Measurements from ENCODE around the gene CADM3. TPM values are rescaled to one million over a fixed set of nuclear protein-coding genes. Genes with fewer than 3 reads are reported as not detected.

Gene CADM3
- total and polyA plus RNA-seq, 2 donors (not counting 3 experiments of a cell fraction or from before 2014, with no cell fraction given), result 2.7 to 6.0 TPM

DNA sequence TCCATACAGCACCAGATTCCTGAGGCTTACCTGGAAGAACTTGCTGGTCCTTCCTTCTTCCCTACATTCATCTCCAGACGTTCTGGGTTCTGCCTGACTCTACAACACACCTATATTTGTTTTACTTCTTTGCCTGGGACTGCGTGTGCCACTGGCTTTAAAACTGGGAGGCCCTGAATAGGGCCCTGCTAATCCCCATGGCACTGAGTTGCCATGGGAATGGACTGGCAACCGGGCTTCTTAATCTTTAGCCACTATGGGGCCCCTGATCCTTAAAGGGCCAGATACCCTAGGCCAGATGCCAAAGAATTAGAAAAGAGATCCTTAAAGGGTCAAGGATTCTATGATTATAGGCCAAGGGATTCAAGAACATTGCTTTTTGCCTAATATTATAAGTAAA is 24.4 kb upstream of the CADM3 start:
- DNase-seq (ENCODE audit: low read depth, low spot score), result no peak
- no peaks in the 10 kb centered on the region for H3K36me3 ChIP-seq (ENCODE audit: control insufficient read depth in 2 of 2, extremely low read depth in 1 of 2, insufficient read depth in 2 of 2, low read length in 2 of 2)
- peaks cover 3% of the 10 kb centered on the region for H3K4me1 ChIP-seq (ENCODE audit: control insufficient read depth, extremely low read depth, insufficient read depth, low read length)
- peaks cover 4 to 18% of the 10 kb centered on the region in 2 experiments for H3K27me3 ChIP-seq (ENCODE audit: control insufficient read depth in 2 of 2, insufficient read depth in 2 of 2, low read length in 2 of 2)
- no peak overlapping the region for H3K4me3 ChIP-seq (replicated peaks in 1 of 3; ENCODE audit: insufficient read depth in 1 of 3, low read depth in 1 of 3, low read length in 3 of 3)
- H3K9me1 ChIP-seq (replicated peaks; ENCODE audit: control insufficient read depth, extremely low read depth, insufficient read depth, low read length), result no peaks in the 10 kb centered on the region
- no peak overlapping the region for H3K4me2 ChIP-seq (ENCODE audit: insufficient read depth, low read length)
- CTCF ChIA-PET, result interaction anchor here (1.5 kb wide), 1 partner anchor 643 kb away, joined by 3 read pairs; no protein-coding TSS in a partner anchor
- no peaks in the 10 kb centered on the region for H3K79me2 ChIP-seq (ENCODE audit: control insufficient read depth, insufficient read depth, low read length)
- no peak overlapping the region for H3K27ac ChIP-seq (ENCODE audit: insufficient read depth, low read depth, low read length)
- H3K9ac ChIP-seq (replicated peaks; ENCODE audit: extremely low read depth, insufficient read depth, low read length), result no peak overlapping the region
- no TSS peak for BruUV-seq (replicated peaks)
- TF ChIP-seq EZH2 (IDR thresholded peaks at IDR 0.05; ENCODE audit: borderline replicate concordance, low read depth, low read length, severe bottlenecking), result no peak
- no peak for TF ChIP-seq GATA2 (IDR thresholded peaks at IDR 0.05; ENCODE audit: insufficient read depth, insufficient read length, low read depth, low read length)
- TF ChIP-seq MYC (IDR thresholded peaks at IDR 0.05; ENCODE audit: low read depth, low read length), result no peak
- TF ChIP-seq POLR2AphosphoS5 (IDR thresholded peaks at IDR 0.05; ENCODE audit: insufficient read depth, low read depth, low read length), result no peak
- TF ChIP-seq, protein P1, sequence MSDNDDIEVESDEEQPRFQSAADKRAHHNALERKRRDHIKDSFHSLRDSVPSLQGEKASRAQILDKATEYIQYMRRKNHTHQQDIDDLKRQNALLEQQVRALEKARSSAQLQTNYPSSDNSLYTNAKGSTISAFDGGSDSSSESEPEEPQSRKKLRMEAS (IDR thresholded peaks at IDR 0.05; ENCODE audit: insufficient read depth, insufficient read length), result no peak
- TF ChIP-seq POLR2A (IDR thresholded peaks at IDR 0.05; ENCODE audit: low read depth, low read length), result no peak
- no peak for TF ChIP-seq FOS (IDR thresholded peaks at IDR 0.05; ENCODE audit: borderline replicate concordance, insufficient read depth, low read length)
- TF ChIP-seq JUN (IDR thresholded peaks at IDR 0.05; ENCODE audit: borderline replicate concordance, insufficient read depth, insufficient read length, low read depth), result no peak
- TF ChIP-seq, protein P2, sequence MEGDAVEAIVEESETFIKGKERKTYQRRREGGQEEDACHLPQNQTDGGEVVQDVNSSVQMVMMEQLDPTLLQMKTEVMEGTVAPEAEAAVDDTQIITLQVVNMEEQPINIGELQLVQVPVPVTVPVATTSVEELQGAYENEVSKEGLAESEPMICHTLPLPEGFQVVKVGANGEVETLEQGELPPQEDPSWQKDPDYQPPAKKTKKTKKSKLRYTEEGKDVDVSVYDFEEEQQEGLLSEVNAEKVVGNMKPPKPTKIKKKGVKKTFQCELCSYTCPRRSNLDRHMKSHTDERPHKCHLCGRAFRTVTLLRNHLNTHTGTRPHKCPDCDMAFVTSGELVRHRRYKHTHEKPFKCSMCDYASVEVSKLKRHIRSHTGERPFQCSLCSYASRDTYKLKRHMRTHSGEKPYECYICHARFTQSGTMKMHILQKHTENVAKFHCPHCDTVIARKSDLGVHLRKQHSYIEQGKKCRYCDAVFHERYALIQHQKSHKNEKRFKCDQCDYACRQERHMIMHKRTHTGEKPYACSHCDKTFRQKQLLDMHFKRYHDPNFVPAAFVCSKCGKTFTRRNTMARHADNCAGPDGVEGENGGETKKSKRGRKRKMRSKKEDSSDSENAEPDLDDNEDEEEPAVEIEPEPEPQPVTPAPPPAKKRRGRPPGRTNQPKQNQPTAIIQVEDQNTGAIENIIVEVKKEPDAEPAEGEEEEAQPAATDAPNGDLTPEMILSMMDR (IDR thresholded peaks at IDR 0.05; ENCODE audit: extremely low read depth in 1 of 2, insufficient read depth in 1 of 2, low read depth in 1 of 2, low read length in 2 of 2), result no peak
- POLR2A ChIA-PET, result no interaction called here
- no peak overlapping the region for H2AFZ ChIP-seq (ENCODE audit: low read depth, low read length)
- no peaks in the 10 kb centered on the region for H3K9me3 ChIP-seq (replicated peaks; ENCODE audit: control insufficient read depth, insufficient read depth, low read length)
- intact Hi-C loops (cut with micrococcal nuclease), result no loop called here
- no peaks in the 10 kb centered on the region for H4K20me1 ChIP-seq (replicated peaks; ENCODE audit: control insufficient read depth, extremely low read depth, insufficient read depth, low read length)
- no peak for FAIRE-seq
- dilution Hi-C loops (cut with MboI; ENCODE audit: extremely low pct_ligation_motif_present, low sequenced_read_pairs), result no loop called here
